Renal pelvis (tissue), 3 donors: ENCODE measurements around the gene PES1. TPM values are rescaled to one million over a fixed set of nuclear protein-coding genes. Genes with fewer than 3 reads are reported as not detected.

Experiments used
- polyA plus RNA-seq, 3 donors: library from polyadenylated mRNA; unstranded; fragments of 120-200 nt; gene quantifications; one replicate each; pipeline ENCODE4 v1.2.1, GENCODE V29; 2013; ENCODE audit not compliant: insufficient read length in 3 of 3

Gene PES1
- polyA plus RNA-seq, 3 donors = 74.3 to 88.6 (median 81.8) TPM

Other genes with a start within 250 kb of the PES1 start
- 100 to 1,000 TPM; 144 to 175 (median 162) TPM for gene SF3A1, start 235.0 kb downstream of the PES1 start, polyA plus RNA-seq
- 1 to 10 TPM; 6.6 to 8.9 (median 7.5) TPM for gene CCDC157, start 234.9 kb downstream of the PES1 start, polyA plus RNA-seq
- 10 to 100 TPM; 22.6 to 27.0 (median 24.2) TPM for gene RNF215, start 204.5 kb downstream of the PES1 start, polyA plus RNA-seq
- gene SEC14L2, start 194.9 kb downstream of the PES1 start, polyA plus RNA-seq = 1 to 10 TPM; 6.0 to 8.1 (median 7.4) TPM
- gene MTFP1, start 166.1 kb downstream of the PES1 start, polyA plus RNA-seq = 10 to 100 TPM; 12.0 to 15.6 (median 13.8) TPM
- under 1 TPM in 1 of 3 donors, not detected in 2; 0.13 TPM for gene SEC14L3, start 119.9 kb downstream of the PES1 start, polyA plus RNA-seq
- 1 to 10 TPM in 1 of 3 donors, under 1 TPM in 2; 0.54 to 1.2 (median 0.58) TPM for gene SEC14L4, start 86.2 kb downstream of the PES1 start, polyA plus RNA-seq
- gene SEC14L6, start 45.2 kb downstream of the PES1 start, polyA plus RNA-seq = 10 to 100 TPM in 2 of 3 donors, 1 to 10 TPM in 1; 7.8 to 16.3 (median 11.0) TPM
- 10 to 100 TPM; 28.5 to 44.6 (median 36.9) TPM for gene GAL3ST1, start 17.2 kb downstream of the PES1 start, polyA plus RNA-seq
- 10 to 100 TPM; 64.4 to 73.5 (median 70.3) TPM for gene TCN2, start 15.3 kb upstream of the PES1 start, polyA plus RNA-seq
- gene SLC35E4, start 43.9 kb upstream of the PES1 start, polyA plus RNA-seq = 1 to 10 TPM; 1.9 to 2.4 (median 1.9) TPM
- 10 to 100 TPM in 1 of 3 donors, 1 to 10 TPM in 2; 6.0 to 13.5 (median 8.8) TPM for gene DUSP18, start 76.0 kb upstream of the PES1 start, polyA plus RNA-seq
- gene OSBP2, start 103.0 kb upstream of the PES1 start, polyA plus RNA-seq = 1 to 10 TPM; 5.6 to 6.7 (median 5.9) TPM